Hepatocyte (in vitro differentiated cells): ENCODE data around the gene C19orf12. TPM values are rescaled to one million over a fixed set of nuclear protein-coding genes. Genes with fewer than 3 reads are reported as not detected.
A peak's percentile ranks its signal among the peaks of the same experiment; 100 is the strongest.

ENCODE experiments used
- DNase-seq: peaks from one replicate; pipeline ENCODE4 v3.0.0-alpha.2; 2016; ENCODE audit warnings: low spot score
- H2AFZ ChIP-seq: fragments of 200-600 bp; sonication (generic); 2 replicates; pipeline ENCODE4 v1.6.0; 2016; ENCODE audit warnings: antibody characterized with exemption, mild to moderate bottlenecking
- H3K27ac ChIP-seq: fragments of 200-600 bp; sonication (generic); 2 replicates; pipeline ENCODE4 v1.5.1; 2016; ENCODE audit warnings: mild to moderate bottlenecking
- H3K27me3 ChIP-seq: fragments of 200-600 bp; sonication (generic); 2 replicates; pipeline ENCODE4 v1.6.1; 2016
- H3K36me3 ChIP-seq: fragments of 200-600 bp; sonication (generic); replicated peaks from 2 replicates; pipeline ENCODE4 v1.5.1; 2016; ENCODE audit warnings: low read depth; ENCODE audit not compliant: insufficient read depth
- H3K4me1 ChIP-seq: fragments of 200-600 bp; sonication (generic); 2 replicates; pipeline ENCODE4 v1.5.1; 2016; ENCODE audit warnings: mild to moderate bottlenecking, moderate library complexity; ENCODE audit not compliant: insufficient read depth
- H3K4me2 ChIP-seq: fragments of 200-600 bp; sonication (generic); 2 replicates; pipeline ENCODE4 v1.6.0; 2016
- H3K4me3 ChIP-seq: fragments of 200-600 bp; sonication (generic); 2 replicates; pipeline ENCODE4 v1.5.1; 2016; ENCODE audit warnings: mild to moderate bottlenecking
- H3K79me2 ChIP-seq: fragments of 200-600 bp; sonication (generic); 2 replicates; pipeline ENCODE4 v1.6.0; 2017; ENCODE audit warnings: mild to moderate bottlenecking
- H3K9me2 ChIP-seq: fragments of 200-600 bp; sonication (generic); replicated peaks from 2 replicates; pipeline ENCODE4 v1.6.0; 2017; ENCODE audit warnings: mild to moderate bottlenecking; ENCODE audit not compliant: insufficient read depth
- H3K9me3 ChIP-seq: fragments of 200-600 bp; sonication (generic); 2 replicates; pipeline ENCODE4 v1.5.1; 2016; ENCODE audit warnings: low read depth, mild to moderate bottlenecking
- H4K20me1 ChIP-seq: fragments of 200-600 bp; sonication (generic); 2 replicates; pipeline ENCODE4 v1.6.0; 2016; ENCODE audit warnings: mild to moderate bottlenecking; ENCODE audit not compliant: insufficient read depth, poor library complexity, severe bottlenecking
- EZH2 ChIP-seq: fragments of 200-600 bp; sonication (generic); IDR thresholded peaks from 2 replicates; pipeline ENCODE4 v1.6.1; 2016; ENCODE audit warnings: antibody characterized with exemption, mild to moderate bottlenecking, borderline replicate concordance
- EZH2phosphoT487 ChIP-seq: fragments of 200-600 bp; sonication (generic); IDR thresholded peaks from one replicate; pipeline ENCODE4 v1.6.1; 2018; ENCODE audit warnings: antibody characterized with exemption, mild to moderate bottlenecking, low read depth, moderate library complexity; ENCODE audit not compliant: unreplicated experiment, severe bottlenecking
- WGBS: methylation state at CpG from one replicate; pipeline ENCODE4 v1.1.6; 2016; ENCODE audit warnings: low lambda C conversion rate; ENCODE audit errors: missing lambda C conversion rate; 5-methylcytosine and 5-hydroxymethylcytosine counted together
- polyA plus RNA-seq: library from polyadenylated mRNA; unstranded; fragments of >200 nt; fragmentation: Nextera tagmentation; extraction: Ambion mirVana; gene quantifications from 2 replicates; pipeline ENCODE4 v1.2.1, GENCODE V29; 2016
- total RNA-seq: library from RNA; depleted of rRNA; stranded (reverse); fragments of >200 nt; gene quantifications from 2 replicates; pipeline ENCODE4 v1.2.3, GENCODE V29; 2014
- TF ChIP-seq, protein P1 (sequence below): fragments of 200-600 bp; sonication (generic); IDR thresholded peaks from 2 replicates; pipeline ENCODE4 v1.5.1; 2016; ENCODE audit warnings: antibody characterized with exemption, mild to moderate bottlenecking; ENCODE audit not compliant: poor library complexity

C19orf12 gene
- total and polyA plus RNA-seq, 2 experiments from 2014 or later = 41.5 to 57.2 TPM

DNA sequence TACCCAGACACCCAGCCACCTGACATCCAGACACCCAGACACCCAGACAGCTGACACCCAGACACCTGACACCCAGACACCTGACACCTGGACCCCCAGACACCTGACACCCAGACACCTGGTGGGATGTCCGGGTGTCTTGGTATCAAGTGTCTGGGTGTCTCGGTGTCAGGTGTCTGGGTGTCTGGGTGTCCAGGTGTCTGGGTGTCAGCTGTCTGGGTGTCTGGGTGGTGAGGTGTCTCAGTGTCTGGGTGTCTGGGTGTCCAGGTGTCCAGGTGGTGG lies 18.6 kb downstream of the C19orf12 start:
- Histone ChIP-seq H3K4me1 (no peaks in the 10 kb centered on the region), H3K9me2 (no peaks in the 10 kb centered on the region), H3K27ac (no peak overlapping the region), H2AFZ (no peak overlapping the region), H3K9me3 (no peaks in the 10 kb centered on the region), H3K27me3 (no peaks in the 10 kb centered on the region), H3K36me3 (no peaks in the 10 kb centered on the region), H3K79me2 (no peaks in the 10 kb centered on the region), H4K20me1 (no peaks in the 10 kb centered on the region), H3K4me3 (no peak overlapping the region), H3K4me2 (no peak overlapping the region)
- 50% methylated on average over 2 of the region's 2 CpGs for WGBS
- TF ChIP-seq EZH2 (no peak), EZH2phosphoT487 (no peak)
- TF ChIP-seq, protein P1, sequence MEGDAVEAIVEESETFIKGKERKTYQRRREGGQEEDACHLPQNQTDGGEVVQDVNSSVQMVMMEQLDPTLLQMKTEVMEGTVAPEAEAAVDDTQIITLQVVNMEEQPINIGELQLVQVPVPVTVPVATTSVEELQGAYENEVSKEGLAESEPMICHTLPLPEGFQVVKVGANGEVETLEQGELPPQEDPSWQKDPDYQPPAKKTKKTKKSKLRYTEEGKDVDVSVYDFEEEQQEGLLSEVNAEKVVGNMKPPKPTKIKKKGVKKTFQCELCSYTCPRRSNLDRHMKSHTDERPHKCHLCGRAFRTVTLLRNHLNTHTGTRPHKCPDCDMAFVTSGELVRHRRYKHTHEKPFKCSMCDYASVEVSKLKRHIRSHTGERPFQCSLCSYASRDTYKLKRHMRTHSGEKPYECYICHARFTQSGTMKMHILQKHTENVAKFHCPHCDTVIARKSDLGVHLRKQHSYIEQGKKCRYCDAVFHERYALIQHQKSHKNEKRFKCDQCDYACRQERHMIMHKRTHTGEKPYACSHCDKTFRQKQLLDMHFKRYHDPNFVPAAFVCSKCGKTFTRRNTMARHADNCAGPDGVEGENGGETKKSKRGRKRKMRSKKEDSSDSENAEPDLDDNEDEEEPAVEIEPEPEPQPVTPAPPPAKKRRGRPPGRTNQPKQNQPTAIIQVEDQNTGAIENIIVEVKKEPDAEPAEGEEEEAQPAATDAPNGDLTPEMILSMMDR = no peak
- DNase-seq = no peak

DNA sequence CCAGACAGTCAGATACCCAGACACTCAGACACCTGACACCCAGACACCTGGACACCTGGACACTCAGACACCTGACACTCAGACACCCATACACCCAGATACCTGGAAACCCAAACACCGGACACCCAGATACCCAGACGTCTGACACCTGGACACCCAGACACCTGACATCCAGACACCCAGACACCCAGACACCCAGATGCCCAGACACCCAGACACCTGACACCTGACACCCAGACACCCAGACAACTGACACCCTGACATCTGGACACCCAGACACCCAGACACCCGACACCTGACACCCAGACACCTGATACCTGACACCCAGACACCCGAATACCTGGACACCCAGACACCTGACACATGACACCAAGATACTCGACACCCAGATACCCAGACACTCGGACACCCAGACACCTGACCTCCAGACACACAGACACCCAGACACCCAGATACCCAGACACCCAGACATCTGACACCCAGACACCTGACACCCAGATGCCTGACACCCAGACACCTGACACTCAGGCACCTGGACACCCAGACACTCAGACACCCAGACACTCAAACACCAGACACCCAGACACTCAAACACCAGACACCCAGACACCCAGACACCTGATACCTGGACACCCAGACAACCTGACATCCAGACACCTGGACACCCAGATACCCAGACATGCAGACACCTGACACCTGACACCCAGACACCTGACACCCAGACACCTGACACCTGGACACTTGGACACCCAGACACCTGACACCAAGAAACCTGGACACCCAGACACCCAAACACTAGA lies 19.1 kb downstream of the C19orf12 start:
- no peaks in the 10 kb centered on the region for H3K79me2 ChIP-seq
- WGBS = 92% methylated on average over 6 of the region's 6 CpGs
- no peak overlapping the region for H3K4me3 ChIP-seq
- no peaks in the 10 kb centered on the region for H3K9me2 ChIP-seq
- H3K9me3 ChIP-seq = no peaks in the 10 kb centered on the region
- no peaks in the 10 kb centered on the region for H3K36me3 ChIP-seq
- H3K27me3 ChIP-seq = no peaks in the 10 kb centered on the region
- no peak overlapping the region for H2AFZ ChIP-seq
- TF ChIP-seq, protein P1 = no peak
- TF ChIP-seq EZH2phosphoT487 (no peak), EZH2 (no peak)
- DNase-seq = no peak
- no peak overlapping the region for H3K4me2 ChIP-seq
- no peaks in the 10 kb centered on the region for H3K4me1 ChIP-seq
- no peaks in the 10 kb centered on the region for H4K20me1 ChIP-seq
- no peak overlapping the region for H3K27ac ChIP-seq

DNA sequence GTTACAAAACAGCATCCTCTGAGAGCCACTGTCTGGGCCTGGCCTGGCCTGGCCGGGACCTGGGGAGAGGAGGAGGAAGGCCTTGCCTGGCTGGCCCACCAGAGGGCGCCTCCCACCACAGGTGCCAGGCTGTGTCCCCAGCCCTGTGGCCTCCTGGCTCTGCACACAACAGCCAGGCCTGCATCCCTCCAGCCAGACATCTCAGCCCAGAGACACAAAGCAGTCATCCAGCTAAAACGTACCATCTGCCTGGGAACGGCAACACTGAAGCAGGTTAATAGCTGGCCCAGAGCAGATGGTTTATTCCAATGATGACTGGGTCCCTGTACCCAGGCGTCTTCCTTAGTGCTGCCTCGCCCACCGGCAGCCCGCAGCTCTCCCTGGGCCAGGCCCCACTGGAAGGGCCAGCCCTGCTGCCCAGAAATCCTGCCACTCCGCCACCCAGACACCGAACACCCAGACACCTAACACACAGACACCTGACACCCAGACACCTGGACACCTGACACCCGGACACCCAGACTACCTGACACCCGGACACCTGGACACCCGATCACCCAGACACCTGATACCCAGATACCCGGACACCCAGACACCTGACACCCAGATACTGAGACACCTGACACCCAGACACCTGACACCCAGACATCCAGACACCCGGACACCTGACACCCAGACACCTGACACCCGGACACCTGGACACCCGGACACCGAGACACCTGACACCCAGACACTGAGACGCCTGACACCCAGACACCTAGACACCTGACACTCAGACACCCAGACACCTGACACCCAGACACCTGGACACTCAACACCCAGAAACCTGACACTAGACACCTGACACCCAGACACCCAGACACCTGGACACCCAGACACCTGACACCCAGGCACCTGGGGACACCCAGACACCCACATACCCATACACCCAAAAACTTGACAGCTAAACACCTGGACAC lies 20.1 kb downstream of the C19orf12 start:
- H3K4me1 ChIP-seq = no peaks in the 10 kb centered on the region
- H3K4me3 ChIP-seq = no peak overlapping the region
- no peak overlapping the region for H3K4me2 ChIP-seq
- no peak for TF ChIP-seq EZH2
- TF ChIP-seq EZH2phosphoT487 = no peak
- TF ChIP-seq, protein P1 = peak; percentile 80
- H3K36me3 ChIP-seq = no peaks in the 10 kb centered on the region
- H3K9me3 ChIP-seq = no peaks in the 10 kb centered on the region
- H3K79me2 ChIP-seq = no peaks in the 10 kb centered on the region
- H3K9me2 ChIP-seq = no peaks in the 10 kb centered on the region
- WGBS = 76% methylated on average over 19 of the region's 19 CpGs
- H3K27me3 ChIP-seq = no peaks in the 10 kb centered on the region
- H3K27ac ChIP-seq = no peak overlapping the region
- peak; percentile 89 for DNase-seq
- H2AFZ ChIP-seq = no peak overlapping the region
- H4K20me1 ChIP-seq = no peaks in the 10 kb centered on the region
